ENCODE results near the gene TSPAN3.

DNA sequence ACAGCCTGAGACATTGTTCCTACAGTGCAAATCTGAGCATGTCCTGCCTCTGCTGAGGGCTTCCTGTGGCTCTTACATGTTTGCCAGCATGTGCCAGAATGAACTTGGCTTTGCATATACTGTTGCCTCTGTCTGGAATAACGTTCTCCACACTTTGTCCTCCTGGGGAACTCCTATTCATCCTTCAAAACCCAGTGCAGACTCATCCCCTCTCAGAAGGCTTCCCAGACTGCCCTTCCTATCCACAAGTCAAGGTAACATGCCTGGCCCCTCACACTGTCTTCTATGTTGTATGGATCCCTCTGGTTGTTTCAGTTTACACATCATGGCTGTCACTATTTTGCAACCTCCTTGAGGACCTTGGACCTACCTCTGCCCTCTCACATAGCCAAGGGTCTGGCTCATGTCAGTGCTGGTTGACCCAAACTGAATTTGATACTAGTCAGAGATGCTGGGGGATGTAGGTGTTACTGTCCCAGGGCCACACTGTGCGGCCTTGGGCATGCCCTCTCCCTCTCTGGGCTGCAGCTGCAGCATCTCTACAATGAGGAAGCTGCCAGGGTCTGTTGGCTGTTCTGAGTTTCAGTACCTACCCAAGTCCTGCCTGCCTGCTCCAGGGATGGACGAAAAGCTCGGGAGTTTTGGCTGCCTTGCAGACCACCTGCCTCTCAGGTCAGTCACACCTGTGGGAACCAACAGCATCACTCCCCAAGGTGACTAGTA is 29.0 kb upstream of the TSPAN3 start:
- no peak for TF ChIP-seq EP300 (IDR thresholded peaks at IDR 0.05)
- TF ChIP-seq, protein P1, sequence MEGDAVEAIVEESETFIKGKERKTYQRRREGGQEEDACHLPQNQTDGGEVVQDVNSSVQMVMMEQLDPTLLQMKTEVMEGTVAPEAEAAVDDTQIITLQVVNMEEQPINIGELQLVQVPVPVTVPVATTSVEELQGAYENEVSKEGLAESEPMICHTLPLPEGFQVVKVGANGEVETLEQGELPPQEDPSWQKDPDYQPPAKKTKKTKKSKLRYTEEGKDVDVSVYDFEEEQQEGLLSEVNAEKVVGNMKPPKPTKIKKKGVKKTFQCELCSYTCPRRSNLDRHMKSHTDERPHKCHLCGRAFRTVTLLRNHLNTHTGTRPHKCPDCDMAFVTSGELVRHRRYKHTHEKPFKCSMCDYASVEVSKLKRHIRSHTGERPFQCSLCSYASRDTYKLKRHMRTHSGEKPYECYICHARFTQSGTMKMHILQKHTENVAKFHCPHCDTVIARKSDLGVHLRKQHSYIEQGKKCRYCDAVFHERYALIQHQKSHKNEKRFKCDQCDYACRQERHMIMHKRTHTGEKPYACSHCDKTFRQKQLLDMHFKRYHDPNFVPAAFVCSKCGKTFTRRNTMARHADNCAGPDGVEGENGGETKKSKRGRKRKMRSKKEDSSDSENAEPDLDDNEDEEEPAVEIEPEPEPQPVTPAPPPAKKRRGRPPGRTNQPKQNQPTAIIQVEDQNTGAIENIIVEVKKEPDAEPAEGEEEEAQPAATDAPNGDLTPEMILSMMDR (IDR thresholded peaks at IDR 0.05): no peak
